Suprapubic skin (tissue), 4 donors: ENCODE results near the gene CXCL8.

Source experiments
- CTCF ChIP-seq, 2 donors: fragments of 200-600 bp in 1 of 2; fragments of 450-650 bp in 1 of 2; sonication (generic) in 1 of 2; IDR thresholded peaks; one replicate each; pipeline ENCODE4 v1.5.1; 2016 to 2019; ENCODE audit warnings: antibody characterized with exemption in 2 of 2, mild to moderate bottlenecking in 1 of 2, moderate library complexity in 1 of 2
- POLR2A ChIP-seq, 2 donors: fragments of 450-650 bp; IDR thresholded peaks; one replicate each; pipeline ENCODE4 v1.6.1; 2017; ENCODE audit warnings: antibody characterized with exemption in 2 of 2, mild to moderate bottlenecking in 2 of 2, moderate library complexity in 2 of 2
- POLR2AphosphoS5 ChIP-seq, 3 donors: sonication (generic); formaldehyde crosslinking; IDR thresholded peaks; one replicate each; pipeline ENCODE4 v1.6.1; 2017; ENCODE audit warnings: antibody characterized with exemption in 3 of 3

GRCh38 chr4:73743795-73744194 lies 3.4 kb downstream of the CXCL8 start:
- TF ChIP-seq CTCF (IDR thresholded peaks at IDR 0.05) (no peak), POLR2A (IDR thresholded peaks at IDR 0.05) (no peak), POLR2AphosphoS5 (IDR thresholded peaks at IDR 0.05) (no peak)
